ENCODE measurements around the gene DLGAP1.

The DLGAP1 gene

GRCh38 chr18:3451183-3451988, 1003.7 kb downstream of the DLGAP1 start:
- DNase-seq = peak; percentile 39

GRCh38 chr18:3450799-3451182, 1004.3 kb downstream of the DLGAP1 start:
- no peak for DNase-seq

GRCh38 chr18:3450012-3450798, 1004.9 kb downstream of the DLGAP1 start, which contains the start of gene TGIF1:
Gene TGIF1, plus strand, starts transcription at chr18:3450172. Its CDS starts 318 bp downstream, at chr18:3450490.
- peak; percentile 46 for DNase-seq

DNA sequence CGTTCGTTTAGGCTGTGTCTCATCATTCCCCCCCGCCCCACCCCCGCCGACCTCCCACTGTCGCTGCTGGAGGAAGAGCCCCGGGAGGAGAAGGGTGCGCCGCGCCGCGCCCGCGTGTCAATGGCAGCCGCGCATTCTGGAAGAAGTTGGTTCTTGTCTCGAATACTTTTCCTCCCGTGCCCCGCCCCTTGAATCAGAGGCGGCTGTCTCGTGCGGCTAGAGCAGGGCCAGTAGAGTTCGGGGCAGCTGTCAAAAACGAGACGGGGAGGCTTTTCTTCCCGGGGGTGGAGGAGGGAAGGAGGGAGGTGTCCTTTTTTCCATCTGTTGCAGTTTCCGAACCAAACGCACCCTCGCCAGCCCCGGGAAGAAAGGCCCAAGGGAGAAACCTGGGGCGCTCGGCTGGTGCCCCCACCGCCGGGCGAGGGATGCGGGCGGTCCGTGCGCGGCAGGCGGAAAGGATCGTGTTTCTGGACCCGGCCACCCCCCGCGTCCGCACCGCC, 1005.5 kb downstream of the DLGAP1 start:
- no peak for DNase-seq

- no peak for DNase-seq
Measured at GRCh38 chr18:3448838-3449511, 1006.1 kb downstream of the DLGAP1 start.

- DNase-seq = peak; percentile 40
Measured at GRCh38 chr18:3447895-3448837, 1006.9 kb downstream of the DLGAP1 start.

DNA sequence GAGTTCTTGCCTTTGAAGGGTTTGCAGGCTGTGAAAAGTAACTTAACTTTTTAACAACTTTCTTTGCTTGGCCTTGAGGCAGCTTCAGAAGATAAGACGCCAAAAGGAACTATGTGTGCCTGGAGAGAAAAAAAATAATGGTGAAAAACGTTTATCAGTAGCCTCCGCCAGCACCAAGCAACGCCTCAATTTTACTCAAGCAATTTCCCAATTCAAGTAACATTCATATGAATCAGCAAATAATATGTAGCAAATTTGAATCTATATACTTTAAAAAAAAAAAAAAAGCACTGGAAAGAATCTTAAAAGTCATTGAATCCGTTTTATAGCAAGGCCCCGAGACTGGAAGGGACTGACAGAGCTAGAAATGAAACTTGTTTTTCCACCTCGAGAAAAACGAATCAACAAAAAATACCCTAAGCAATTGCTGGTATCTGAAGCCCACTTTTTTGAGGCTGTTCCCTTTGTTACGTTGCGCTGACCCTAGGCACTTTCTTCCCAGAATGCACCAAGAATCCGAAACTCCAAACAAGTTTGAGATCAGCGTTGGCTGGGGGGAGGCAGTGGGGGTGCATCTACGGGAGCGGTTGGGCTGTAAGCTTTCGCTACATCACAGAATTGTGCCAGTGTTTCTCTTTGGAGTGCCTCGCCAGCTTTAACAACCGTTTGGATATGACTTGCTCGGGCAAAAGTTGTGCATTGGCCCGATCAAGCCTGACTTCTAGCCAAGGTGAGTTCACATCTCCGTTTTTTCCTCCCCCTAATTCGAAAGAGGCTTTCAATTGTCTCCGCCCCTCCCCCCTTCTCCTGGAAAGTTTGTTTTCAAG, 1007.8 kb downstream of the DLGAP1 start:
- no peak for DNase-seq

All from cortex of kidney (tissue), 1 donor.